Measurements from ENCODE around the gene ZDHHC1. TPM values are rescaled to one million over a fixed set of nuclear protein-coding genes. Genes with fewer than 3 reads are reported as not detected.

The ZDHHC1 gene
- total and polyA plus RNA-seq, 2 of the 13 experiments (the other 11 are each of a cell fraction or from before 2014, with no cell fraction given) = 0.51 to 1.1 TPM

DNA sequence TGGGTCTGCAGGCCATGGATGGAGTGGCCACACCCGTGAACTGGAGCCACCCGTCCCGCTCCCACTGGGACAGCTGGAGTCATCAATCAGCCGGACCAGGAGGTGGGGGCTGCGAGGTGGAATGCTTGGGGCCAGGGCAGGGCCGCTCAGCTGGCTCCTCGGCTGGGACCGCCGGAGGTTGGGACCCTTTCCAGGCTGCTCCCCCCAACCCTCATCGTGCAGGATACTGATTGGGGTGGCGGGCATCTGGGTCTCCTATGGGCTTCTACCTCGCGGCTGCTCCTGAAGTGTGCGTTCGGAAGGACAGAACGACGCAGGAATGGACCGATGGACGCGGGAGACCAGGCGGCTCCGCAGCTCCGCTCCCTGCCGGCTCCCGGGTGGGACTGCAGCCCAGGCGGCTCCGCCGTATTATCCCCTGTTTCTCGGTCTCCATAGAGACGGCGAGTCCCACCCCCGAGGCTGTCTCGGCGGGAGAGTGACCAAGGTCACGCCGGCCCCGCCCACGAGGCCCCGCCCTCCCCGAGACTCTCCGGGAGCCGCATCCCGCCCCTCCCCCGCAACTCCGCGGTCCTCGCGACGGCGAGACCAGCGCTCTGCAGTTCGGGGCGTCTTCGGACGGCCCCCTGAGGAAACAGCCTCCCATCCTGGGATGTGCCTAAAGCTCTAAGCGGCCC lies 23.0 kb downstream of the ZDHHC1 start, which contains the start of gene TPPP3 (continued):
- TF ChIP-seq ZNF382 (CRISPR knock-in tag; IDR thresholded peaks at IDR 0.05; ENCODE audit: borderline replicate concordance) (no peak), DR1 (CRISPR knock-in tag; IDR thresholded peaks at IDR 0.05) (no peak), ZNF251 (CRISPR knock-in tag; IDR thresholded peaks at IDR 0.05) (0 out of 2 replicates have a peak, but pooled peaks have one; percentile 36), ZMYM4 (CRISPR knock-in tag; IDR thresholded peaks at IDR 0.05) (no peak; the same call in 1 of the 2 replicates), MTF2 (CRISPR knock-in tag; IDR thresholded peaks at IDR 0.05; ENCODE audit: borderline replicate concordance) (no peak), SP5 (CRISPR knock-in tag; IDR thresholded peaks at IDR 0.05; ENCODE audit: borderline replicate concordance, low read depth) (peak; percentile 74), ZNF850 (CRISPR knock-in tag; conservative IDR thresholded peaks at IDR 0.05) (no peak), PCBP1 (IDR thresholded peaks at IDR 0.05; ENCODE audit: borderline replicate concordance, low read depth, low read length) (no peak), KLF13 (CRISPR knock-in tag; IDR thresholded peaks at IDR 0.05) (no peak), ZNF614 (CRISPR knock-in tag; IDR thresholded peaks at IDR 0.05; ENCODE audit: borderline replicate concordance) (no peak), SP4 (CRISPR knock-in tag; IDR thresholded peaks at IDR 0.05) (peak; percentile 74), TBP (CRISPR knock-in tag; IDR thresholded peaks at IDR 0.05) (no peak), ZNF44 (CRISPR knock-in tag; IDR thresholded peaks at IDR 0.05) (no peak), PLRG1 (conservative IDR thresholded peaks at IDR 0.05) (no peak), GRHL1 (CRISPR knock-in tag; conservative IDR thresholded peaks at IDR 0.05) (no peak), ZMYM3 (CRISPR knock-in tag; IDR thresholded peaks at IDR 0.05) (no peak), ARHGAP35 (CRISPR knock-in tag; IDR thresholded peaks at IDR 0.05; ENCODE audit: borderline replicate concordance) (no peak), SP1 (IDR thresholded peaks at IDR 0.05) (no peak), SP1 (CRISPR knock-in tag; IDR thresholded peaks at IDR 0.05) (peak; percentile 65; the same call in 1 of the 2 replicates), ZNF749 (CRISPR knock-in tag; IDR thresholded peaks at IDR 0.05; ENCODE audit: borderline replicate concordance) (no peak), ZNF781 (CRISPR knock-in tag; IDR thresholded peaks at IDR 0.05; ENCODE audit: borderline replicate concordance, not compliant biosample characterization) (no peak), AFF4 (CRISPR knock-in tag; IDR thresholded peaks at IDR 0.05) (no peak)
- TF ChIP-seq, protein P1, sequence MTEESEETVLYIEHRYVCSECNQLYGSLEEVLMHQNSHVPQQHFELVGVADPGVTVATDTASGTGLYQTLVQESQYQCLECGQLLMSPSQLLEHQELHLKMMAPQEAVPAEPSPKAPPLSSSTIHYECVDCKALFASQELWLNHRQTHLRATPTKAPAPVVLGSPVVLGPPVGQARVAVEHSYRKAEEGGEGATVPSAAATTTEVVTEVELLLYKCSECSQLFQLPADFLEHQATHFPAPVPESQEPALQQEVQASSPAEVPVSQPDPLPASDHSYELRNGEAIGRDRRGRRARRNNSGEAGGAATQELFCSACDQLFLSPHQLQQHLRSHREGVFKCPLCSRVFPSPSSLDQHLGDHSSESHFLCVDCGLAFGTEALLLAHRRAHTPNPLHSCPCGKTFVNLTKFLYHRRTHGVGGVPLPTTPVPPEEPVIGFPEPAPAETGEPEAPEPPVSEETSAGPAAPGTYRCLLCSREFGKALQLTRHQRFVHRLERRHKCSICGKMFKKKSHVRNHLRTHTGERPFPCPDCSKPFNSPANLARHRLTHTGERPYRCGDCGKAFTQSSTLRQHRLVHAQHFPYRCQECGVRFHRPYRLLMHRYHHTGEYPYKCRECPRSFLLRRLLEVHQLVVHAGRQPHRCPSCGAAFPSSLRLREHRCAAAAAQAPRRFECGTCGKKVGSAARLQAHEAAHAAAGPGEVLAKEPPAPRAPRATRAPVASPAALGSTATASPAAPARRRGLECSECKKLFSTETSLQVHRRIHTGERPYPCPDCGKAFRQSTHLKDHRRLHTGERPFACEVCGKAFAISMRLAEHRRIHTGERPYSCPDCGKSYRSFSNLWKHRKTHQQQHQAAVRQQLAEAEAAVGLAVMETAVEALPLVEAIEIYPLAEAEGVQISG (CRISPR knock-in tag; IDR thresholded peaks at IDR 0.05) = no peak

Measured in HepG2 (cell line).